HG03378 (cell line): ENCODE data around the gene DUSP28.
"Not testable (repeated sequence)": the region's sequence is repeated elsewhere in the genome, so short reads cannot be mapped to it uniquely, and the experiment has no call there.

Experiments used
- ATAC-seq: cut with Tn5 transposase; IDR thresholded peaks from one replicate; pipeline ENCODE4 v1.9.1; 2021; ENCODE audit warnings: mild to moderate bottlenecking, moderate library complexity; ENCODE audit not compliant: unreplicated experiment

DUSP28 gene

DNA sequence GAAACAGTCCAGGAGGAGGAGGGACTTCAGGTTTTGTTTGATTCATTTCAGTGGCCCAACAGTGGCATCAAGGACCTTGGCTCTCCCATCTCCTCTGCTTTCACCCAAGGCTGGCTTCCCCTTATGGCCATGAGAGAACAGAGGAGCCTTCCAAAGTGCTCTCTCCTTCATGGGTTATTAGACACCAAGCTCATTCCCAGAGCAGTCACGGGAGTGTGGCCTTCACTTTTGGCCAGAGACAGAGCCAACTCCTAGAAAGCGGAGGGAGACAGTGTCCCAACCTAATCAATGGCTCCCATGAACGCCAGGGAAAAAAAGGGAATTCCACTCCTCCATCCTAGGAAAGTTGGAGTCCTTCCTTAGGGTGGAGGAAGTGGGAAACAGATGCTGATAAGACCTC, 871 bp upstream of the DUSP28 start:
- no peak for ATAC-seq

DNA sequence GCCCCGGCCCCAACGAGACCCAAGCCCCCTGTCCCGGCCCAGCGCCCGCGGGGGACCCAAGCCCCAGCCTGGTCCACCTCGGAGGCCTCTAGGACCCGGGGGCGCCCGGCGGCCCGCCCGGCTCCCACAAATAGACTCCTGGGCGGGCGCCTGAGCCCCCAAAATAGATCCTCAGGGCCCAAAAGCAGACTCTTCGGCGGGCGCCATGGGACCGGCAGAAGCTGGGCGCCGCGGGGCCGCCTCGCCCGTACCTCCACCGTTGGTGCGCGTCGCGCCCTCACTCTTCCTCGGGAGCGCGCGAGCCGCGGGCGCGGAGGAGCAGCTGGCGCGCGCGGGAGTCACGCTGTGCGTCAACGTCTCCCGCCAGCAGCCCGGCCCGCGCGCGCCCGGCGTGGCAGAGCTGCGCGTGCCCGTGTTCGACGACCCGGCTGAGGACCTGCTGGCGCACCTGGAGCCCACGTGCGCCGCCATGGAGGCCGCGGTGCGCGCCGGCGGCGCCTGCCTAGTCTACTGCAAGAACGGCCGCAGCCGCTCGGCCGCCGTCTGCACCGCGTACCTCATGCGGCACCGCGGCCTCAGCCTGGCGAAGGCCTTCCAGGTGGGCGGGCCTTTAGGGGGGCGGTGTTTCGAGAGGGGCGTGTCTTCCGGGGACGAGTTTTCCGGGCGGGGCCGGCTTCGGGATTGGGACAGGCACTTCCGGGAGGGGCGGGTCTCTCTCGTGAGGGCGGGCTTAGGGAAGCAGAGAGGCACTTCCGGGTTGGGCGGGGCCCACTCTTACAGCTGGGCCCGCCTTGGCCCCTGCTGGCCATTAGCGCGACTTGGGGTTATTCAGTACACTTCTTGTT, 545 bp downstream of the DUSP28 start:
- peak; percentile 39 for ATAC-seq

GRCh38 chr2:240561325-240561971, 1.3 kb downstream of the DUSP28 start:
- ATAC-seq = peak; percentile 6

- not testable (repeated sequence) for ATAC-seq
Measured at GRCh38 chr2:240563231-240563630, 3.1 kb downstream of the DUSP28 start.

- no peak for ATAC-seq
Measured at GRCh38 chr2:240563951-240564560, 3.9 kb downstream of the DUSP28 start.

- ATAC-seq = no peak
Measured at GRCh38 chr2:240564561-240565332, 4.6 kb downstream of the DUSP28 start.

DNA sequence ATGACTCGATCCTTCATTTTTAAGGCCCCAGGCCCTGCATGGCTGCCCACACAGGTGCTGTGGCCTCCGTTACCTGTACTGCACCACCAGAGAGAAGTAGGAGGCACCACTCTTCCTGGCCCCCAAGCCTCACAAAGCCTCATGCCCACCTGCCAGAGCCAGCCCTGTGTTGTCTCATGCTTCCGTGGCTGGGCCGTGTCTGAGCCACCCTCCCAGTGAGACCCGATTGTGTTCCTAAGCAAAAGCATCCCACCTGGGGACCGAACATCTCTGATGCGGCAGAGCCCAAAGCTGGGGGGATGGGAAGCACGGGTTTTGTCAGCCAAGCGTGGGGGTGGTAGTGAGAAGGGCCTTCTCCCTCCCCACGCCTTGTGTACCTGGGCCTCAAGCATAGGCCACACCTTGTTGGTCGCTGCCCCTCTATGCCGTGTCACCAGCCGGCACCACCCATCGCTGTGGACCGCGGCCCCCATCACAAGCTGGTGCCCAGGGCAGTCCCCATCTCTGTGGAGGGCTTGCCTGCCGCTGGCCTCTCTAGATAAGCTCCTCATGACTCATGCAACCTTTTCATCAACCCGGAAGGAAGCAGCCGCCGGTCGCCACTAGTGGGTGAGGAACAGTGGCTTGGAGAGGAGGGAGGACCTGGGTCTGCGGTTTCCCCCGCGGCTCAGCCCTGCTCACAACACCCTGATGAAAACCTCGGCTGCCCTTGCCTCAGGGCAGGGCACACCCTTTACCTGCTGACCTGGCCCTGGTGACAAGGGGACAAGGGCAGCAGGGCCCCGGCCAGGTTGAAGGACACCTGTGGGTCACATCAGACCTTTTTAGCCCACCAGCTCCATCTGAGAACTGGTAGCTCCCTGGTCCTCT, 5.4 kb downstream of the DUSP28 start:
- peak; percentile 41 for ATAC-seq

- ATAC-seq = peak; percentile 26
Measured at GRCh38 chr2:240566203-240567136, 6.3 kb downstream of the DUSP28 start.

- ATAC-seq = no peak
Measured at GRCh38 chr2:240567137-240567871, 7.1 kb downstream of the DUSP28 start.

DNA sequence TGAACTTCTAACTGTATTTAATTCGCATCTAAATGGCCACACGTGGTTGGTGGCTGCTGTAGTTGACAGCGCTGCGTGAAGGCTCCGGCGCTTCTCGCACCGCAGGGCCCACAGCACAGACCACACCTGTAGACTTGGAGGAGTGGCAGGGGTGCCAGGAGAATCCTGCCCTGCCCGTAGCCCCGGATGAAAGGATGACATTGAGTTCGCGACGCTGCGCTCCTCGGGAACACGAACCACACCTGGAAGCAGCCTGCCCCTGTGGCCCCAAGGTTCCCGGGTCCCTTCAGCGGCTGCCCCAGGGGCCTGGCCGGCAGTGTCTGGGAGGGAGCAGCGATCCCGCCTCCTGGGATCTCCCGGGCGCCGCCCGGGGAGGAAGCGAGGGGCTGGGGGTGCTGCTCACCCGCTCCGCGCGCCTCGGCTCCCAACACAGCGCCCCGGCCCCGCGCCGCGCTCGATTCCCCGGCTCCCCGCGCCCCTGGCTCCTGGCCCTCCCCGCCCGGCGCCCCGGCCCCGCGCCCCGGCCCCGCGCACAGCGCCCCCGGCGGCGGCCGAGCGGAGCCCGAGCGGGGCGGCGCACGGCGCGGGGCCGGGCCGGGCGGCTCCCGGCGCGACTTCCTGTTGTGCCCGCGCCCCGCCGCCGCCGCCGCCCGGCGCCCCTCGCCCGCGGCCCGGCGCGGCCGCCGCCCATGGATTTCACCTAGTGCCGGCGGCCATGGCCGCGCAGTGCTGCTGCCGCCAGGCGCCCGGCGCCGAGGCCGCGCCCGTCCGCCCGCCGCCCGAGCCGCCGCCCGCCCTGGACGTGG, 7.9 kb downstream of the DUSP28 start, which contains the start of gene RNPEPL1:
RNPEPL1 (plus strand) TSS at position 613 of the 806 bp plus-strand sequence; CDS start at position 716, 103 bp downstream.
- ATAC-seq = no peak

GRCh38 chr2:240568678-240569522, 8.7 kb downstream of the DUSP28 start:
- no peak for ATAC-seq

DNA sequence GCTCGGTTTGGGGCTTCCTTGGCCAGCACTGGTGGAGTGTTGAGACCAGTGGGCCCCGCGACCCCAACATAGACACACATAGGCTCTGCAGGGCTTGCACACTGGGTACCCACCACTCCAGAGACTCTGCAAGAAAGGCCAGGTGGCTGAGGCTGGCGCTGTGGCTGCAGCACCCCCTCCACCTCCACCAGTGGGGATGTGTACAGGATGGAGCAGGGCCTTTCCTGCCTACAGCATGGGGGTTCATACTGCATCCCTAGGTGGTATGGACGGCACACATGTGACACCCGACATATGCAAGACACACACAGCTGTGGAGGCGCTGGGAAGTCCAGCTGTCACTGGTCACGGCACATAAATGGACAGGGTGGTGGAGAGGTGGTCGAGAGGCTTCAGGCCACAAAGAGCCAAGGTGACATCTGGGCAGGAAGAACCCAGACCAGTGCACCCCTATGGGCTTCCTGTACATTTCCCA, 9.4 kb downstream of the DUSP28 start:
- ATAC-seq = no peak

DNA sequence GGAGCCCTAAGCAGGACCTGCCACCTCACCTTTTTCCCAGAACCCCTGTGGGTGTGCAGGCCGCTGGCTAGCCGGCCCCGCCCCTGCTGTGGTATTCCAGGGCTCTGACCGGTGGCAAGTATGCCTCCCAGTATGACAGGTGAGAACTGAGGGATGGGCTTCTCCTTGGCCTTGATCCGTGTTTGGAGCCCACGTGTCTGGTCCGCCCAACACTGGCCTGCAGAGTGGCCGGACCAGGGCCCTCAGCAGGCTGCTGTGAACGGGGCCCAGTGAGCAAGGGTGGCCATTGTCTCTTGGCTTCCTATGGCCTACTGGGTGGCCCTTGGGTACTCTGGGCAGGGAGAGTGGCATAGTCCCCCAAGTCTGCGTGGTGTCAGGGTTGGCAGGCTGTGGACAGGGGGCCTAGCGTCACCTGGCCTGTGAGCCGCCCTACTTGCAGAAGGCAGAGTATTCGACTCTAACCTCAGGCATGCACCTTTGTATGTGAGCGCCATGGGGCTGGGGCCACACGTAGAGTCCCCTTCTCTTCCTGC, 9.9 kb downstream of the DUSP28 start:
- no peak for ATAC-seq

DNA sequence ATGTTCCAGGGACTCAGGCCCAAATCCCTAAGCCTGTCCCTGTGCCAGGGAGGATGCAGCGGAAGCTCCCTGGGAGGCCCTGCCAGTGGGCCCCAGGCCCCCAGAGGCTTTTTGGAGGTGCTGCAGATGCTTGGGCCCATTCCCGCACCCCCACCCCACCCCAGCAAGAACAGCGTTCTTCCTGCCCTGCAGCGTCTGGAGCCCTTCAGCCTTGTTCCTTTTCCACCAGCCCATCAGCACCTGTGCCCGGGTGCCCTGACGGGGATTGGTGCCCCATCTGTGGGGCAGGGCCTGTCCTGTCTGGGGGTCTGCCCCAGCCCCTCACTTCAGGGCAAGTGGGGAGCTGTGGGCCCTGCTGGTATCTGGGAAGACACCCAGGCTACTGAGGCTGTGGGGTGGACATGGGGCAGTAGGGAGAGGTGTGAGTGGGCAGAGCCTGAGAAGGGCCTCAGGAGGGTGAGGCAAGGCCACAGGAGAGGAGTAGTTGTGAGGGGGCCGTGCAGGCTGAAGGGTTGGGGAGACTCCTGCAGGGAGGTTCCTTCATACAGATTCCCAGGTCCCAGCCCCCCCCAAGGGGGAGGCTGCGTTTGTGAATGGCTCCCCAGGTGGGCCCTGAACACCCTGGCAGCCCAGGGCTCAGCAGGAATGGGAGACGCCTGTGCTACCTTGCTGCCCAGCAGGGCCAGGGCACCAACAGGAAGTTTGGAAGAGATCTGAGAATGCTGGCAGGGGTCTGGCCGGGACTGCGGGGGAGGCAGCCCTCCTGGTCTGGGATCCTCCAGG, 10.6 kb downstream of the DUSP28 start:
- no peak for ATAC-seq

DNA sequence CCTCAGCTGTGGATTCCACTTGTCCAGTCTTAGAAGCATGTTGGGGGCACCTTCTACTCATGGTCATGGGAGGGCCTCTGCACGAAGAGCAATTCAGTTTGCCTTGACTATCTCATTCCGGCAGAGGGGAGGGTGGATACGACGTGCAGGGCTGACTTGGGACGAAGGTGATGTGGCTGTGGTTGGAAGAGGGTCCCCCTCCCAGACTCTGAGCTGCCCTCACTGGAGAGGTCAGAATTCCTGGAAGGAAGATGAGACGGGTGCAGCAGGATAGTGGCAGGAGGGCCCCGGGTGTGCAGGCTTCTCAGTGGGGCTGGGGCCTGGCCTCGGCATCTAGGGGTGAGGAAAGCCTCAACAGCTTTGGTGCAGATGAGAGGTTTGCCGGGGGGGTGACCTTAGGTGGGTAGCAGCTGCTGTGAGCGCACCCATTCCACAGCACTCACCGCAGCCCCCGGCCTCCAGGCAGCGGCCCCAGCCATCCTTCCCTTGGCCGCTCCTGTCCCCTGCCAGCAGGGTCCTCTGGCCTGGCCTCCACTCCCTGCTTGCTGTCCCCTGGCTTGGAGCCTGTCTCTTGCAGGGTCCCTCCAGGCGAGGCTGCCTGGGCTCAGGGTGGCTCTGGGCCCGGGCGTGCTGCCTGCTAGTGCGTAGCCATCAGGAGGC, 11.3 kb downstream of the DUSP28 start:
- ATAC-seq = no peak
